Parathyroid adenoma (tissue), 2 donors: ENCODE measurements around the gene FSTL4.

Source experiments
- H2AFZ ChIP-seq: fragments of 300-600 bp; sonication (generic); one replicate; pipeline ENCODE4 v1.7.0; 2017; ENCODE audit warnings: antibody characterized with exemption, mild to moderate bottlenecking
- H3K27ac ChIP-seq: fragments of 300-600 bp; sonication (generic); one replicate; pipeline ENCODE4 v1.7.0; 2017
- H3K27me3 ChIP-seq: fragments of 300-600 bp; sonication (generic); one replicate; pipeline ENCODE4 v1.7.0; 2017; ENCODE audit warnings: low read length; ENCODE audit not compliant: control insufficient read depth, insufficient read depth
- H3K36me3 ChIP-seq: fragments of 300-600 bp; sonication (generic); one replicate; pipeline ENCODE4 v1.7.0; 2017; ENCODE audit warnings: low read length; ENCODE audit not compliant: control insufficient read depth, insufficient read depth
- H3K4me1 ChIP-seq: fragments of 300-600 bp; sonication (generic); one replicate; pipeline ENCODE4 v1.7.0; 2017; ENCODE audit warnings: control low read depth
- H3K4me2 ChIP-seq: fragments of 300-600 bp; sonication (generic); one replicate; pipeline ENCODE4 v1.7.0; 2017; ENCODE audit warnings: low read length
- H3K4me3 ChIP-seq: fragments of 300-600 bp; sonication (generic); one replicate; pipeline ENCODE4 v1.7.0; 2017; ENCODE audit warnings: low read depth, low read length
- H3K79me2 ChIP-seq: fragments of 300-600 bp; sonication (generic); one replicate; pipeline ENCODE4 v1.7.0; 2017; ENCODE audit warnings: control low read depth
- H3K9ac ChIP-seq: fragments of 300-600 bp; sonication (generic); one replicate; pipeline ENCODE4 v1.7.0; 2017; ENCODE audit warnings: mild to moderate bottlenecking
- H3K9me3 ChIP-seq: fragments of 300-600 bp; sonication (generic); one replicate; pipeline ENCODE4 v1.7.0; 2017; ENCODE audit warnings: low read length; ENCODE audit not compliant: control insufficient read depth
- CTCF ChIP-seq: fragments of 300-600 bp; sonication (generic); IDR thresholded peaks from one replicate; pipeline ENCODE4 v1.7.0; 2017; ENCODE audit warnings: antibody characterized with exemption, mild to moderate bottlenecking
- donor health status: primary hyperparathyroidism.

The FSTL4 gene

GRCh38 chr5:133459474-133460160, 152.7 kb downstream of the FSTL4 start:
- peaks cover 2% of the 10 kb centered on the region for H3K79me2 ChIP-seq
- TF ChIP-seq CTCF: no peak
- no peak overlapping the region for H3K4me2 ChIP-seq
- no peak overlapping the region for H3K9ac ChIP-seq
- H3K4me3 ChIP-seq: no peak overlapping the region
- H3K27ac ChIP-seq: no peak overlapping the region
- H3K27me3 ChIP-seq: no peaks in the 10 kb centered on the region
- H3K36me3 ChIP-seq: no peaks in the 10 kb centered on the region
- H2AFZ ChIP-seq: no peak overlapping the region
- H3K9me3 ChIP-seq: no peaks in the 10 kb centered on the region
- peaks cover 51% of the 10 kb centered on the region for H3K4me1 ChIP-seq

- Histone ChIP-seq H2AFZ (no peak overlapping the region), H3K9me3 (no peaks in the 10 kb centered on the region), H3K79me2 (peaks cover 3% of the 10 kb centered on the region), H3K9ac (no peak overlapping the region), H3K4me1 (peaks cover 51% of the 10 kb centered on the region), H3K36me3 (no peaks in the 10 kb centered on the region), H3K4me3 (no peak overlapping the region), H3K4me2 (no peak overlapping the region), H3K27me3 (no peaks in the 10 kb centered on the region), H3K27ac (peak overlapping the region; percentile 59)
- TF ChIP-seq CTCF: no peak
Observed at GRCh38 chr5:133458435-133458834, 153.9 kb downstream of the FSTL4 start.

GRCh38 chr5:133457439-133458355, 154.6 kb downstream of the FSTL4 start:
- H2AFZ ChIP-seq: no peak overlapping the region
- H3K27me3 ChIP-seq: no peaks in the 10 kb centered on the region
- no peak overlapping the region for H3K4me2 ChIP-seq
- no peaks in the 10 kb centered on the region for H3K9me3 ChIP-seq
- H3K9ac ChIP-seq: no peak overlapping the region
- TF ChIP-seq CTCF: no peak
- H3K79me2 ChIP-seq: peaks cover 5% of the 10 kb centered on the region
- no peak overlapping the region for H3K4me3 ChIP-seq
- no peaks in the 10 kb centered on the region for H3K36me3 ChIP-seq
- peaks cover 51% of the 10 kb centered on the region for H3K4me1 ChIP-seq
- H3K27ac ChIP-seq: peak overlapping the region; percentile 59

GRCh38 chr5:133456933-133457402, 155.4 kb downstream of the FSTL4 start:
- Histone ChIP-seq H3K27me3 (no peaks in the 10 kb centered on the region), H3K4me3 (no peak overlapping the region), H3K27ac (no peak overlapping the region), H3K9ac (no peak overlapping the region), H3K36me3 (no peaks in the 10 kb centered on the region), H2AFZ (no peak overlapping the region), H3K9me3 (no peaks in the 10 kb centered on the region), H3K4me1 (peaks cover 51% of the 10 kb centered on the region), H3K79me2 (peaks cover 8% of the 10 kb centered on the region), H3K4me2 (no peak overlapping the region)
- TF ChIP-seq CTCF: no peak
